ENCODE measurements around the gene CD274.

DNA sequence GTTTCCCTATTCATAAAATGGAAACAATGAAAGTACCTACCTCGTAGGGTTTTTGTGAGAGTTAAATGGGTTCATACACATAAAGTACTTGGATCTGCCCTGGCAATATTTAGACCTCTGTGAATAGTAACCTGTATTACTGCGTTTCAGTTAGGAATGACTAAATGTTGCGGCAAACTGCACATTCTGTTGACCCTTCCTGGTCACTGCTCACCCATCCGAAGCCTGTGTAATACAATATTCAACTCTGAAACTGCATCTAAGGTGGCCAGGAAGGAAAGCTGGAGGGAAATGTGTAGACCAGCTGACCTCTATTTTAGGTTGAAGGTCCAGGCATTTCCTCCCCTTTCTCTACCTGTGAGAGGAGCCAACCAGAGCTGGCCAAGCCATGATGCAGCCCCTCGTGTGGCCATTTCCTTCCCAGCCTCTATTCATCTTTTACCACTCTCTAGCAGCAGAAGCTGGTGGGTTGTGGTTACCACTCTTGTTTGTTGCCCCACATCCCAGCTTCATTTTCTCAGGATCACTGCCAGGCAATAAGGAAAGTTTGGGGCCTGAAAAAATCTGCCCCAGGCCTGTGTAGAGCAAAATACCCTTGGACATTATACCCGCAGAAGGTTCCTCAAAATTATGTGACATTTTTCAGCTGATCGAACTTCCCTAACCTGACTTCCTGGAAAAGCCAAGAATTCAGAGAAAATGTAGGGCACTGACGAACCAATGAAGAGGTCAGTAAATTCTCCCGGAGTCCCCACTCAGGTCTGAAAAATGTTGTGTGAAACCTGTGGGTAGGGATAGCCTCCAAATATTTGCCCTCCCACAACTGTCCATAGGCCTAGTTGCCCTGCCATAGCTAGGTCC, 39.5 kb downstream of the CD274 start:
- TF ChIP-seq, protein P1, sequence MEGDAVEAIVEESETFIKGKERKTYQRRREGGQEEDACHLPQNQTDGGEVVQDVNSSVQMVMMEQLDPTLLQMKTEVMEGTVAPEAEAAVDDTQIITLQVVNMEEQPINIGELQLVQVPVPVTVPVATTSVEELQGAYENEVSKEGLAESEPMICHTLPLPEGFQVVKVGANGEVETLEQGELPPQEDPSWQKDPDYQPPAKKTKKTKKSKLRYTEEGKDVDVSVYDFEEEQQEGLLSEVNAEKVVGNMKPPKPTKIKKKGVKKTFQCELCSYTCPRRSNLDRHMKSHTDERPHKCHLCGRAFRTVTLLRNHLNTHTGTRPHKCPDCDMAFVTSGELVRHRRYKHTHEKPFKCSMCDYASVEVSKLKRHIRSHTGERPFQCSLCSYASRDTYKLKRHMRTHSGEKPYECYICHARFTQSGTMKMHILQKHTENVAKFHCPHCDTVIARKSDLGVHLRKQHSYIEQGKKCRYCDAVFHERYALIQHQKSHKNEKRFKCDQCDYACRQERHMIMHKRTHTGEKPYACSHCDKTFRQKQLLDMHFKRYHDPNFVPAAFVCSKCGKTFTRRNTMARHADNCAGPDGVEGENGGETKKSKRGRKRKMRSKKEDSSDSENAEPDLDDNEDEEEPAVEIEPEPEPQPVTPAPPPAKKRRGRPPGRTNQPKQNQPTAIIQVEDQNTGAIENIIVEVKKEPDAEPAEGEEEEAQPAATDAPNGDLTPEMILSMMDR (conservative IDR thresholded peaks at IDR 0.05; ENCODE audit: low read length) = no peak
- no peak for TF ChIP-seq EZH2phosphoT487 (IDR thresholded peaks at IDR 0.05; ENCODE audit: borderline replicate concordance)
